Stimulated activated CD4-positive, alpha-beta T cell treated with anti-CD3 and anti-CD28 coated beads, Interleukin-1b, Interleukin-23, amount 100 ng/mL, for 4 hours (primary cell): ENCODE measurements around the gene PODXL2.
"Not testable (repeated sequence)": the region's sequence is repeated elsewhere in the genome, so short reads cannot be mapped to it uniquely, and the experiment has no call there.

Source experiments
- DNase-seq, 2 donors: peaks; one replicate each; pipeline ENCODE4 v3.0.0-alpha.2; 2020; ENCODE audit warnings: low read depth in 2 of 2

The PODXL2 gene

GRCh38 chr3:127605547-127605946, 23.4 kb upstream of the PODXL2 start:
- DNase-seq: not testable (repeated sequence)

GRCh38 chr3:127606086-127606805, 22.7 kb upstream of the PODXL2 start:
- DNase-seq: no peak

GRCh38 chr3:127606981-127607595, 21.9 kb upstream of the PODXL2 start:
- no peak for DNase-seq

GRCh38 chr3:127607675-127608361, 21.2 kb upstream of the PODXL2 start:
- DNase-seq: no peak

- no peak for DNase-seq
Observed at GRCh38 chr3:127608362-127608718, 20.6 kb upstream of the PODXL2 start.

GRCh38 chr3:127610105-127610504, 18.9 kb upstream of the PODXL2 start:
- no peak for DNase-seq

GRCh38 chr3:127611251-127611650, 17.7 kb upstream of the PODXL2 start:
- no peak for DNase-seq

- no peak for DNase-seq
Observed at GRCh38 chr3:127612966-127613365, 16.0 kb upstream of the PODXL2 start.

- DNase-seq: no peak
Observed at GRCh38 chr3:127613406-127613805, 15.6 kb upstream of the PODXL2 start.

- DNase-seq: no peak
Observed at GRCh38 chr3:127614928-127615589, 13.9 kb upstream of the PODXL2 start.

- no peak for DNase-seq
Observed at GRCh38 chr3:127615631-127616305, 13.2 kb upstream of the PODXL2 start.

- DNase-seq: no peak
Observed at GRCh38 chr3:127616836-127617605, 12.0 kb upstream of the PODXL2 start.

GRCh38 chr3:127618891-127619290, 10.1 kb upstream of the PODXL2 start:
- no peak for DNase-seq

- no peak for DNase-seq
Observed at GRCh38 chr3:127620637-127621375, 8.2 kb upstream of the PODXL2 start.

GRCh38 chr3:127622031-127622430, 7.0 kb upstream of the PODXL2 start:
- no peak for DNase-seq

GRCh38 chr3:127622772-127623576, 6.0 kb upstream of the PODXL2 start:
- DNase-seq: no peak

- DNase-seq: no peak
Observed at GRCh38 chr3:127624063-127624462, 4.9 kb upstream of the PODXL2 start.

- DNase-seq: no peak
Observed at GRCh38 chr3:127625821-127626220, 3.2 kb upstream of the PODXL2 start.

- no peak for DNase-seq
Observed at GRCh38 chr3:127628426-127628787, 578 bp upstream of the PODXL2 start.
